HUES48 (cell line): ENCODE data around the gene MPV17.
A peak's percentile ranks its signal among the peaks of the same experiment; 100 is the strongest.
"Not testable (repeated sequence)": the region's sequence is repeated elsewhere in the genome, so short reads cannot be mapped to it uniquely, and the experiment has no call there.

Experiments
- H3K27ac ChIP-seq: one replicate; pipeline ENCODE4 v1.7.0; 2013; ENCODE audit warnings: low read depth, low read length, inconsistent platforms
- H3K27me3 ChIP-seq: 2 replicates; pipeline ENCODE4 v1.6.1; 2013; ENCODE audit warnings: mild to moderate bottlenecking, low read length; ENCODE audit not compliant: control insufficient read depth, insufficient read depth
- H3K36me3 ChIP-seq: 2 replicates; pipeline ENCODE4 v1.6.1; 2013; ENCODE audit warnings: low read length; ENCODE audit not compliant: control insufficient read depth, insufficient read depth
- H3K4me1 ChIP-seq: 2 replicates; pipeline ENCODE4 v1.6.1; 2013; ENCODE audit warnings: mild to moderate bottlenecking, low read length; ENCODE audit not compliant: control insufficient read depth, insufficient read depth
- H3K4me3 ChIP-seq: 2 replicates; pipeline ENCODE4 v1.5.1; 2013; ENCODE audit warnings: mild to moderate bottlenecking, low read depth, low read length
- H3K9ac ChIP-seq: 2 replicates; pipeline ENCODE4 v1.6.1; 2013; ENCODE audit warnings: mild to moderate bottlenecking, low read depth, low read length, moderate library complexity
- H3K9me3 ChIP-seq: 2 replicates; pipeline ENCODE4 v1.6.1; 2013; ENCODE audit warnings: low read length; ENCODE audit not compliant: control insufficient read depth, insufficient read depth

Gene MPV17

DNA sequence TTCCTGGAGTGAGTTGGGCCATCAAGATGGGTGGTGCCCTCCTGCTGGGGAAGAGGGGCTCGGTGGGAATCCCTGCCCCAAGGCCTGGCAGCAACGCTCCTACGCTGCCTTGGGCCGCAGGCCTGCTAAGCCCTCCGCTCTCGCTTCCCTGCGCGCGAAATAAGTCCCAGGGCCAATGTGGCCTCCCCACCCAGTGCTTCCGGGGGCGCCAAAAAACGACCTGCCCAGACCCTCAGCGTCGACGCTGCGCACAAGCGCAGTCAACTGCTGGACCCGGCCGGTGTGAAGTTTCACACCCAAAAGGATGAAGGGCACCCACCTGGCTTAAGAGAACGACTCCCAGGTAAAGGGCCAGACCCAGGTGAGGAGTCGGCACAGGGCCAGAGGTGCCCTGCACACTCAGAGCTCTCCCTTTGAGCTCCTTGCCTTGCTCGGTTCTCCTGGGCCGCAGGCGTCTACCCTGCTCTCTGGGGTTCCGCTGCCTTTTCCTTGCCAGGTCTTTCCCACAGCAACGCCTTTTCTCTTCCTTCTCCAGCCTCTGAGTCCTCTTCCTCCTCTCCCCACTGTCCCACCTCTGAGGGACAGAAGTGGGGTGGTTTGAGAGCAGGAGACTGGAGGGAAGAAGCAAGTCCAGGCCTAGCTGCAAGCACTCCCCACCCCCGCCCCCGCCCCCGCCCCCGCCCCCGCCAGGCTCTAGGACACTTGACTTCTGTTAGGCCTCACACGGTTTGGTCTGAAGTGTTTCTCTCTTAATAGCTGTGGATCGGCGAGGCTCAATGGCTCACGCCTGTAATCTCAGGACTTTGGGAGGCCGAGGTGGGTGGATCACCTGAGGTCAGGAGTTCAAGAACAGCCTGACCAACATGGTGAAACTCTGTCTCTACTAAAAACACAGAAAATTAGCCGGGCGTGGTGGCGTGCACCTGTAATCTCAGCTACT is 47.4 kb downstream of the MPV17 start, which contains the start of gene DNAJC5G:
Gene DNAJC5G (plus strand): TSS at position 223 of the 940 bp plus-strand sequence. CDS start 1,296 bp downstream, outside the sequence.
- Histone ChIP-seq H3K9ac (no peak within 1 kb of the TSS), H3K4me1 (peaks cover 2% of the 10 kb centered on the region; the same call in 1 of the 2 replicates), H3K9me3 (no peaks in the 10 kb centered on the region), H3K36me3 (no peaks in the 10 kb centered on the region), H3K27me3 (no peaks in the 10 kb centered on the region), H3K27ac (no peak within 1 kb of the TSS), H3K4me3 (no peak within 1 kb of the TSS)

DNA sequence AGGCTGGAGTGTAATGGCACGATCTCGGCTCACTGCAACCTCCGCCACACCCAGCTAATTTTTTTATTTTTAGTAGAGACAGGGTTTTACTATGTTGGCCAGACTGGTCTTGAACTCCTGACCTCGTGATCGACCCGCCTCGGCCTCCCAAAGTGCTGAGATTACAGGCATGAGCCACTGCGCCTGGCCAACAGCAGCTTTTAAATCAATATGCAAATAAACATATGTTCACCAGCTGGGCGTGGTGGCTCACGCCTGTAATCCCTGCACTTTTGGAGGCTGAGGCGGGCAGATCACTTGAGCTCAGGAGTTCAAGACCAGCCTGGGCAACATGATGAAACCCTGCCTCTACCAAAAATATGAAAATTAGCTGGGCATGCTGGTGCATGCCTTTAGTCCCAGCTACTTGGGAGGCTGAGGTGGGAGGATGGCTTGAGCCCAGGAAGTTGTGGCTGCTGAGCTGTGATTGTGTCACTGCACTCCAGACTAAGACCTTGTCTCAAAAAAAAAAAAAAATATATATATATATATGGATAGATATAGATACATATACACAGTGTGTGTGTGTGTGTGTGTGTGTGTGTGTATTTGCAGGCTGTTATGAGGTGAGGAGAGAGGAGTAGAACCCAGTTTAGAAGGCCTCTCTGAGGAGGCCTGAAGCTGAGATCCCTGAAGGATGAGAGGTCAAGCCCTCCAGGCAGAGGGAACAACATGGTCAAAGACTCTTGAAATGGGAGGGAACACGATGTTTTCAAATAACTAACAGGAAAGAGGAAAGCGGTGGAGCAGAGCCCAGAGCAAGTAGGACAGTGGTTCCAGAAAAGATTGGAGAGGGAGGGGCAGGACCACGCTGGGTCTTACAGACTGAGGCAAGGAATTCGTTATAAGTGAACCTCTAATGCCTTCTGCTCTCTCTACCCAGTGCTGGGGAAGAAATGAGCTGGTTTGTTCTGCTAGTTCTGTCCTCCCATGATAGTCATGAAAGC is 50.1 kb downstream of the MPV17 start:
- H3K4me3 ChIP-seq, H3K9me3 ChIP-seq, H3K36me3 ChIP-seq, H3K27me3 ChIP-seq, H3K4me1 ChIP-seq, H3K27ac ChIP-seq, H3K9ac ChIP-seq: not testable (repeated sequence)

DNA sequence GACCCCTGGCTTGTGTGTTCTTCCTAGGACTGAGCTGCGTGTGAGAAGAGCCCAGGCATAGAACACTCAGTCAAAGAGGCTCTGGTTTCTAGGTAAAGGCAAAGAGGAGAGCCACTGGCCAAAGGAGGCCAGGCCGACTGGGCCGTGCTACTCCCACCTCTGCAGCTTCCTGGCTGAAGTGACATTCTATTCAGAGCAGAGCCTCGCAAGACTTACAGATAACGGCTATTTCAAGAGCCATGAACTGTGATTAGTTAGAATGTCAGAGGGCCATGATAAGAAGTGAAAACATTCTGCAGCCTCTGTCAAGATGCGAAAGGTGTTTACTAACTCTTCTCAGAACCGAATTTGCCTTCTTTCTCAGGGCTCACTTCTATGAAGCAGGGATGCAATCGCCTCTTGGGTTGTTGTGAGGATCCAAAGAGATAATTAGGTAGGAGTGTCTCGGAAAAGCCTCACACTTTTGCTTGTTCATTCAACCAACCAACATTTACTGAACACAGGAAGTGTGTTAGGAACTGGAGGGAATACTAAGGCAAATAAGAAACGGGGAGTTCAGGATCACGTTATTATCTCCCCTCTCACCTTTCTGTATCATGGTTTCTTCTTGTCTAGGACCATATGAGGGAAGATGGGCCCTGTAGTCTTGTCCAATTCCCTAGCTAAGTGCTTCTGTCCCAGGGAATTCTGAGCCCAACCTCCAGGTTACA is 51.1 kb downstream of the MPV17 start:
- no peaks in the 10 kb centered on the region for H3K36me3 ChIP-seq
- H3K4me1 ChIP-seq = no peaks in the 10 kb centered on the region
- no peak overlapping the region for H3K27ac ChIP-seq
- no peak overlapping the region for H3K4me3 ChIP-seq
- H3K27me3 ChIP-seq = peaks cover 4% of the 10 kb centered on the region
- no peak overlapping the region for H3K9ac ChIP-seq
- no peaks in the 10 kb centered on the region for H3K9me3 ChIP-seq

DNA sequence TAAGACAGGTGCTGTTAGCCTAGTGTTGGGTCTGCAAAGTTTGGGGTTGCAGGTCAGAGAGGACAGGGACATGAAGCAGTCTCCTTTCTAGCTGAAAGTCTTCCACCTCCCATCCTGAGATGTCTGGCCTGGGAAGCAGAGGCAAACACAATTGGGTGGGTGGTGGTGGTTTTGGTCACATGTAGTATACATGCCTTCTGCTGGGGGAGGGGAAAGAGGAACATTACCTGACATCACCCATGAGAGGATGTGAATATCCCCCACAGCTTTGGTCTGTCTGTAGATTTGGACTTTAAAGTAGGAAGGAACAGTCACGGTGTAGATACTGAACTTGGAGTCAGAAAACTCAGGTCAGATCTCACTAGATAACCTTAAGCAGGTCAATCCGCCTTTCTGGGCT is 52.2 kb downstream of the MPV17 start:
- no peaks in the 10 kb centered on the region for H3K36me3 ChIP-seq
- peaks cover 14% of the 10 kb centered on the region for H3K27me3 ChIP-seq
- no peak overlapping the region for H3K4me3 ChIP-seq
- no peak overlapping the region for H3K27ac ChIP-seq
- H3K4me1 ChIP-seq = no peaks in the 10 kb centered on the region
- no peak overlapping the region for H3K9ac ChIP-seq
- no peaks in the 10 kb centered on the region for H3K9me3 ChIP-seq

DNA sequence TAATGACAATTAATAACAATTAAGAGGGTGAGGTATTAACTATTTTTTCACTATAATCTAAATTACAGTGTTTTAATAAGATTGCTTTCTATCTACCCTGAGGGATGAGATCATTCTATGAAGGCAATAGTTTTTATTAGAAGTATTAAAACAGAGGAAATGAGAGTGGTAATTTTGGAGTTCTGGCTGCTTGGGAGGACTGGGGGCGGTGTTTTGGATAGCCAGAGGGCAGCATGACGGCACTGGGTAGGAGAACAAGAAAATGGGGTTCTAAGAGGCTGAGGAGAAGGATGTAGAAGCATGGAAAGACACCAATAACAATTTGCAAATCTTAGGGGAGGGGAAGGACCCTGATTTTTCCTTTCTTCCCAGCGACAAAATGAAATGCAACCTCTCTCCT is 52.8 kb downstream of the MPV17 start:
- H3K9me3 ChIP-seq = no peaks in the 10 kb centered on the region
- H3K4me1 ChIP-seq = peaks cover 2% of the 10 kb centered on the region; the same call in 1 of the 2 replicates
- no peak overlapping the region for H3K27ac ChIP-seq
- H3K9ac ChIP-seq = no peak overlapping the region
- H3K36me3 ChIP-seq = no peaks in the 10 kb centered on the region
- no peak overlapping the region for H3K4me3 ChIP-seq
- H3K27me3 ChIP-seq = peaks cover 20% of the 10 kb centered on the region

DNA sequence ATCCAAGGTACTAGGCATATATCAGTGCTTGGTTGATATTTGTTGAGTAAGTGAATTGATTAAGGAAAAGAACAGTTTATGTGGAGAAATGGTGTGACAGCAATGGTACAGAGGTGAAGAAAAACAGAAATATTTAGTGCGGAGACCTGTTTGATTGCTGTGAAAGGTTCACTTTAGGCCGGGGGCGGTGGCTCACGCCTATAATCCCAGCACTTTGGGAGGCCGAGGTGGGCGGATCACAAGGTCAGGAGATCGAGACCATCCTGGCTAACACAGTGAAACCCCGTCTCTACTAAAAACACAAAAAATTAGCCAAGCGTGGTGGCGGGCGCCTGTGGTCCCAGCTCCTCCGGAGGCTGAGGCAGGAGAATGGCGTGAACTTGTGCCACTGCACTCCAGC is 54.6 kb downstream of the MPV17 start:
- H3K27ac ChIP-seq, H3K9ac ChIP-seq, H3K4me3 ChIP-seq, H3K36me3 ChIP-seq, H3K9me3 ChIP-seq: not testable (repeated sequence)
- H3K4me1 ChIP-seq = peaks cover 11% of the 10 kb centered on the region
- H3K27me3 ChIP-seq = peaks cover 38% of the 10 kb centered on the region

DNA sequence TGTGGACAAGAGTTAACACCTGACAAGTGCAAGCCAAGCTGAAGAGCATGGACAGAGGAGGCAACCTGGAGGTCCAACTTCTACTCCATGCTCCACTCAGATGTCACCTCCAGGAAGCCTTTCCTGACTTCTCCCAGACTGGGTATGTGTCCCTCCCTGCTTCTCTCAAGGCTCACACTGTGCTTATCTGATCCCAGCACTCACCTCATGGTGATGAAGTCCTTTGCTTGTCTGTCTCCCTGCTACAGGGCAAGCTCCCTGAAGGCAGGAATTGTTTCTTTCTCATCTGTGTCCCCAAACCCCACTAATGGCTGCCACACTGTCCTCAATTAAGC is 57.4 kb downstream of the MPV17 start:
- Histone ChIP-seq H3K9ac (0 out of 2 replicates have a peak overlapping the region, but pooled peaks have one; percentile 34), H3K9me3 (no peaks in the 10 kb centered on the region), H3K27me3 (peaks cover 66% of the 10 kb centered on the region), H3K27ac (no peak overlapping the region), H3K4me3 (peak overlapping the region; percentile 69; the same call in 1 of the 2 replicates), H3K4me1 (peaks cover 21% of the 10 kb centered on the region), H3K36me3 (no peaks in the 10 kb centered on the region)

DNA sequence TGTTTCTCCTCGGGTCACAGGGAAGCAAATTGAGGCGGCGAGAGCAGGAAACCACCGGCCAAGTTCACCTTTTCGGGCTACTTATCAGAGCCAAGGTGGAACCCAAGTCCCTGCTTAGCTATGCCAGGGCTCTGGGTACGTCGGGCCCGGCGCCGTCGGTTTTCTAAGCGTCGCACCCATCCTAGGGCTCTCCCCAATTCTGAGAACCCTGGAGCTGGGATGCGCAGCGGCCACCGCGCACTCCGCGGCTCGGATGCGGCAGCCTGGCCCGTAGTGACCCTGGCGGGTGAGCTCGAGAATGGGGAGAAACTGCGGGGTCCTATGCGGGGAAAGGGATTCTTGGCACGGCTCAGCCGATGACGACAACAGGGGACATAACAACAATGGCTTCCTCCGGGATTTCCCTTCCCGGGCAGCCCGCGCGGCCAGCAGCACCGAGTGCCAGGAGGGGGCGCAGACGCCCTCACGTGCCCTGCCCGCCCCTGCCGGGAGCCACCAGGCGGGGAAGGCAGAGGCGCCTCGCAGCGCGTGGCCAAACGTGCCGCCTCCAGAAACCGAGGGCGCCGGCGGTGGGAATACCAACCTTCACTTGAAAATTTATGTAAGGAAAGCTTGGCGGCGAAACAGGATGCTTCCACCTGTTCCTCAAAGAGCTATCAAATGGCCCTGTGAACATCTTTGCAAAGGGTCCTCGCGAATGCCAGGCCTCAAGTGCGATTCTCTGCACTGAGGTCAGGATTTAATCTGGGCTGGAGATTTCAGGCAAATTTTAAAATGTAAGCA is 58.0 kb downstream of the MPV17 start:
- 0 out of 2 replicates have a peak overlapping the region, but pooled peaks have one; percentile 34 for H3K9ac ChIP-seq
- peaks cover 72% of the 10 kb centered on the region for H3K27me3 ChIP-seq
- H3K27ac ChIP-seq = no peak overlapping the region
- H3K9me3 ChIP-seq = no peaks in the 10 kb centered on the region
- peaks cover 21% of the 10 kb centered on the region for H3K4me1 ChIP-seq
- peak overlapping the region; percentile 69 for H3K4me3 ChIP-seq
- H3K36me3 ChIP-seq = no peaks in the 10 kb centered on the region

DNA sequence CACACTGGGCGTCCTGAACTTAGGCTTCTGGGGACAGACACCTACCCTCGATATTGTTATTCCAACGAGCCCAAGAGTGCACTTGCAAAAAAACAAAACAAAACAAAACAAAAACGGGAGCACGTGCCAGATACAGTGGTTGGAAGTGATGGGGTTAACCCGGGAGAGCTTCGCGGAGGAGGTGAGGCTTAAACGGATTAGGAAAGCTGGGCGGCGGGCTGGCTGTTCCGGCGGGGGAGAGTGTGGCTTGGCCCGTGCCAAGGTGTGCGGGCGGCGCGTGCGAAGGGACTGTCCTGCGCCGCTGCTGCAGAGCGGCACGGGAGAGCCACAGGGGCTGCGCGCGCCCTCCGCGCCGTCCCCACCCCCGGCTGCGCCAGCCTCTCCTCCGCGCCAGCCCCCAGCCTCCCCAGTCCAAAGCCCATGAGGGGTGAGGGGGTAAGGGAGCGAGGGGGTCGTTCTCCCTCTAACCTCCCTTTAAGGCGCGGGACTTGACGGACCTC is 58.6 kb downstream of the MPV17 start:
- no peak overlapping the region for H3K27ac ChIP-seq

More for the DNA sequence above, 58.6 kb downstream of the MPV17 start:
- peak overlapping the region; percentile 69 for H3K4me3 ChIP-seq
- no peaks in the 10 kb centered on the region for H3K36me3 ChIP-seq
- H3K9me3 ChIP-seq = no peaks in the 10 kb centered on the region
- H3K4me1 ChIP-seq = peaks cover 21% of the 10 kb centered on the region
- H3K9ac ChIP-seq = 0 out of 2 replicates have a peak overlapping the region, but pooled peaks have one; percentile 34
- peaks cover 75% of the 10 kb centered on the region for H3K27me3 ChIP-seq
